HCT116 (cell line): ENCODE data around the gene ORC2. TPM values are rescaled to one million over a fixed set of nuclear protein-coding genes. Genes with fewer than 3 reads are reported as not detected.

Experiments
- ATAC-seq: fragments of 200-7000 bp; cut with Tn5 transposase; 2 replicates; pipeline ENCODE4 v1.9.1; 2020; ENCODE audit warnings: mild to moderate bottlenecking, moderate library complexity
- BruUV-seq: library from RNA; stranded (reverse); fragments of 400-500 nt; replicated peaks from 2 replicates; lab custom pipeline; 2021; lab: Mats Ljungman, UMichigan
- CTCF ChIA-PET: fragments of 300-600 bp; sonication (Branson Sonifier 250); formaldehyde crosslinking; loops from one replicate; lab custom pipeline; 2021; ENCODE audit warnings: antibody characterized with exemption; lab: Charles Lee
- POLR2A ChIA-PET: fragments of 300-600, 350-600 bp; sonication (Branson Sonifier 250); formaldehyde crosslinking; loops from one replicate; lab custom pipeline; 2021; ENCODE audit warnings: antibody characterized with exemption; lab: Charles Lee
- RAD21 ChIA-PET, 2 experiments: fragments of 300-600 bp; sonication (Branson Sonifier 250); formaldehyde crosslinking; loops; one replicate each; lab custom pipeline; 2023; ENCODE audit warnings: low total read pairs in 2 of 2; ENCODE audit not compliant: uncharacterized antibody in 2 of 2, unreplicated experiment in 2 of 2, low non-redundant PET in 1 of 2; lab: Charles Lee
- DNase-seq: peaks from one replicate; pipeline ENCODE4 v3.0.0-alpha.2; 2010; ENCODE audit warnings: low read depth, low spot score
- H2AFZ ChIP-seq: fragments of 200-600 bp; shearing (Covaris generic), sonication (generic); 2 replicates; pipeline ENCODE4 v1.6.1; 2017; ENCODE audit warnings: low read depth, mixed run types, mixed read lengths, antibody characterized with exemption, low read length; ENCODE audit not compliant: poor library complexity, severe bottlenecking
- H3K27ac ChIP-seq: 2 replicates; pipeline ENCODE4 v1.5.1; 2012; ENCODE audit warnings: low read depth, low read length
- H3K27me3 ChIP-seq: fragments of 200-600 bp; sonication (generic); 2 replicates; pipeline ENCODE4 v1.6.1; 2016; ENCODE audit warnings: mixed run types, low read length, mixed read lengths; ENCODE audit not compliant: insufficient read depth
- H3K36me3 ChIP-seq, 2 experiments: fragments of 200-500 bp in 1 of 2; fragments of 200-600 bp in 1 of 2; sonication (Bioruptor generic) in 1 of 2; sonication (generic) in 1 of 2; 2 replicates each; pipeline versions ENCODE4 v1.5.1 to v1.6.1; 2014 to 2016; ENCODE audit warnings: low read length in 2 of 2, inconsistent platforms in 1 of 2, mixed read lengths in 1 of 2, mixed run types in 1 of 2; ENCODE audit not compliant: insufficient read depth in 2 of 2, control insufficient read depth in 1 of 2
- H3K4me1 ChIP-seq, 2 experiments: fragments of 200-600 bp in 1 of 2; sonication (generic) in 1 of 2; 2 replicates each; pipeline versions ENCODE4 v1.5.1 to v1.6.1; 2012 to 2017; ENCODE audit warnings: low read length in 2 of 2, inconsistent platforms in 1 of 2, mild to moderate bottlenecking in 1 of 2, mixed read lengths in 1 of 2, mixed run types in 1 of 2, moderate library complexity in 1 of 2; ENCODE audit not compliant: insufficient read depth in 2 of 2, control insufficient read depth in 1 of 2
- H3K4me2 ChIP-seq: fragments of 200-600 bp; sonication (generic); 2 replicates; pipeline ENCODE4 v1.6.1; 2017; ENCODE audit warnings: mixed run types, low read length, mixed read lengths
- H3K4me3 ChIP-seq, 2 experiments: fragments of 200-600 bp in 1 of 2; sonication (generic) in 1 of 2; replicated peaks in 1 of 2; 2 replicates each; pipeline ENCODE4 v1.5.1; 2011 to 2016; ENCODE audit warnings: low read length in 2 of 2, control low read depth in 1 of 2, low read depth in 1 of 2, mild to moderate bottlenecking in 1 of 2, mixed read lengths in 1 of 2, mixed run types in 1 of 2
- H3K79me2 ChIP-seq: fragments of 200-600 bp; sonication (generic); 2 replicates; pipeline ENCODE4 v1.6.1; 2017; ENCODE audit warnings: mild to moderate bottlenecking, mixed run types, low read length, moderate library complexity, mixed read lengths; ENCODE audit not compliant: insufficient read depth
- H3K9ac ChIP-seq: fragments of 200-600 bp; sonication (generic); 2 replicates; pipeline ENCODE4 v1.6.1; 2016; ENCODE audit warnings: low read length, mixed read lengths
- H3K9me2 ChIP-seq: fragments of 200-600 bp; sonication (generic), shearing (Covaris generic); 2 replicates; pipeline ENCODE4 v1.6.1; 2017; ENCODE audit warnings: mixed run types, mild to moderate bottlenecking, moderate library complexity; ENCODE audit not compliant: insufficient read depth
- H3K9me3 ChIP-seq, 2 experiments: fragments of 200-500 bp in 1 of 2; fragments of 200-600 bp in 1 of 2; sonication (Bioruptor generic) in 1 of 2; sonication (generic) in 1 of 2; 2 replicates each; pipeline ENCODE4 v1.6.1; 2014 to 2017; ENCODE audit warnings: low read length in 2 of 2, mixed read lengths in 2 of 2, inconsistent platforms in 1 of 2, low read depth in 1 of 2, mild to moderate bottlenecking in 1 of 2, mixed run types in 1 of 2, moderate library complexity in 1 of 2; ENCODE audit not compliant: control insufficient read depth in 1 of 2, insufficient read depth in 1 of 2
- H4K20me1 ChIP-seq: fragments of 200-600 bp; sonication (generic), shearing (Covaris generic); 2 replicates; pipeline ENCODE4 v1.6.1; 2017; ENCODE audit warnings: mixed run types, mild to moderate bottlenecking, moderate library complexity; ENCODE audit not compliant: insufficient read depth
- JUND ChIP-seq: IDR thresholded peaks from 2 replicates; pipeline ENCODE4 v1.6.1; 2012
- SIN3A ChIP-seq: IDR thresholded peaks from 2 replicates; pipeline ENCODE4 v1.6.1; 2012; ENCODE audit warnings: low read depth
- SP1 ChIP-seq: IDR thresholded peaks from 2 replicates; pipeline ENCODE4 v1.6.1; 2012; ENCODE audit warnings: low read depth
- intact Hi-C: fragments of 100-400 bp; cut with micrococcal nuclease; formaldehyde crosslinking; loops from 2 replicates; pipeline ENCODE4 v1.10.0; 2022
- total RNA-seq: library from RNA; stranded (reverse); gene quantifications from one replicate; pipeline ENCODE4 v1.2.1, GENCODE V29; 2021; ENCODE audit not compliant: unreplicated experiment
- TF ChIP-seq, protein P1 (sequence below): IDR thresholded peaks from 2 replicates; pipeline ENCODE4 v1.6.1; 2012
- TF ChIP-seq, protein P2 (sequence below): IDR thresholded peaks from 2 replicates; pipeline ENCODE4 v1.6.1; 2012
- TF ChIP-seq, protein P3 (sequence below): IDR thresholded peaks from 2 replicates; pipeline ENCODE4 v1.6.1; 2012; ENCODE audit warnings: low read depth

Gene ORC2
- total RNA-seq, 1 experiment from 2014 or later, result 51.9 TPM

DNA sequence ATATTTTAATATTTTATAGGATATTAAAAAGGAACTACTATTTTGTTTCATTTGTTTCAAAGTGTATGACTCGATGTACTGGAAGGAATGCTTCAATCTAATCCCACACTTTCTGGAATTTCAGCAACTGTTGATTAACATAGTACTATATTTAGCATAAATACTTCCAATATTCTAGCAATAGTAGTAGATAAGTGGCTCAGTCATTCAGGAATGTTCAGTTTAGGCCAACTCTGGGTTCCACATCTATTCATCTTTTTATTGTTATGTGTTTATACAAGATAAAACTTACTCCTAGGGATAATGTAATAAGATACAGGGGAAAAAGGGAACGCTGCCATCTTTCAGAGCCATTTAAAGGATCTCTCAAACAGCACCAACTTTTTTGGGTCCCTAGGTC, 22.3 kb upstream of the ORC2 start:
- no peak overlapping the region for H3K9ac ChIP-seq
- no peaks in the 10 kb centered on the region for H3K9me3 ChIP-seq
- intact Hi-C loops, result no loop called here
- no peak overlapping the region for H3K27ac ChIP-seq
- H3K4me2 ChIP-seq, result no peak overlapping the region
- H3K36me3 ChIP-seq, result no peaks in the 10 kb centered on the region; a peak in 2 of 4 replicates
- H3K79me2 ChIP-seq, result no peaks in the 10 kb centered on the region
- CTCF ChIA-PET, result no interaction called here
- no peak overlapping the region for H3K4me3 ChIP-seq
- H2AFZ ChIP-seq, result no peak overlapping the region
- H3K4me1 ChIP-seq, result no peaks in the 10 kb centered on the region
- no TSS peak for BruUV-seq
- POLR2A ChIA-PET, result no interaction called here
- no peak for TF ChIP-seq JUND
- TF ChIP-seq SP1, result no peak
- TF ChIP-seq SIN3A, result no peak
- TF ChIP-seq, protein P1, sequence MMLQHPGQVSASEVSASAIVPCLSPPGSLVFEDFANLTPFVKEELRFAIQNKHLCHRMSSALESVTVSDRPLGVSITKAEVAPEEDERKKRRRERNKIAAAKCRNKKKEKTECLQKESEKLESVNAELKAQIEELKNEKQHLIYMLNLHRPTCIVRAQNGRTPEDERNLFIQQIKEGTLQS, result no peak
- TF ChIP-seq, protein P2, sequence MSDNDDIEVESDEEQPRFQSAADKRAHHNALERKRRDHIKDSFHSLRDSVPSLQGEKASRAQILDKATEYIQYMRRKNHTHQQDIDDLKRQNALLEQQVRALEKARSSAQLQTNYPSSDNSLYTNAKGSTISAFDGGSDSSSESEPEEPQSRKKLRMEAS, result no peak
- TF ChIP-seq, protein P3, sequence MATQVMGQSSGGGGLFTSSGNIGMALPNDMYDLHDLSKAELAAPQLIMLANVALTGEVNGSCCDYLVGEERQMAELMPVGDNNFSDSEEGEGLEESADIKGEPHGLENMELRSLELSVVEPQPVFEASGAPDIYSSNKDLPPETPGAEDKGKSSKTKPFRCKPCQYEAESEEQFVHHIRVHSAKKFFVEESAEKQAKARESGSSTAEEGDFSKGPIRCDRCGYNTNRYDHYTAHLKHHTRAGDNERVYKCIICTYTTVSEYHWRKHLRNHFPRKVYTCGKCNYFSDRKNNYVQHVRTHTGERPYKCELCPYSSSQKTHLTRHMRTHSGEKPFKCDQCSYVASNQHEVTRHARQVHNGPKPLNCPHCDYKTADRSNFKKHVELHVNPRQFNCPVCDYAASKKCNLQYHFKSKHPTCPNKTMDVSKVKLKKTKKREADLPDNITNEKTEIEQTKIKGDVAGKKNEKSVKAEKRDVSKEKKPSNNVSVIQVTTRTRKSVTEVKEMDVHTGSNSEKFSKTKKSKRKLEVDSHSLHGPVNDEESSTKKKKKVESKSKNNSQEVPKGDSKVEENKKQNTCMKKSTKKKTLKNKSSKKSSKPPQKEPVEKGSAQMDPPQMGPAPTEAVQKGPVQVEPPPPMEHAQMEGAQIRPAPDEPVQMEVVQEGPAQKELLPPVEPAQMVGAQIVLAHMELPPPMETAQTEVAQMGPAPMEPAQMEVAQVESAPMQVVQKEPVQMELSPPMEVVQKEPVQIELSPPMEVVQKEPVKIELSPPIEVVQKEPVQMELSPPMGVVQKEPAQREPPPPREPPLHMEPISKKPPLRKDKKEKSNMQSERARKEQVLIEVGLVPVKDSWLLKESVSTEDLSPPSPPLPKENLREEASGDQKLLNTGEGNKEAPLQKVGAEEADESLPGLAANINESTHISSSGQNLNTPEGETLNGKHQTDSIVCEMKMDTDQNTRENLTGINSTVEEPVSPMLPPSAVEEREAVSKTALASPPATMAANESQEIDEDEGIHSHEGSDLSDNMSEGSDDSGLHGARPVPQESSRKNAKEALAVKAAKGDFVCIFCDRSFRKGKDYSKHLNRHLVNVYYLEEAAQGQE, result no peak
- no peaks in the 10 kb centered on the region for H3K9me2 ChIP-seq
- H3K27me3 ChIP-seq, result no peaks in the 10 kb centered on the region
- no peak for DNase-seq
- H4K20me1 ChIP-seq, result no peaks in the 10 kb centered on the region
- ATAC-seq, result no peak
- RAD21 ChIA-PET, result no interaction called here
